ENCODE measurements around the gene PPP1R15B. TPM values are rescaled to one million over a fixed set of nuclear protein-coding genes. Genes with fewer than 3 reads are reported as not detected.
A peak's percentile ranks its signal among the peaks of the same experiment; 100 is the strongest.

Gene PPP1R15B
- polyA plus RNA-seq, 1 donor (not counting 4 experiments of a cell fraction or from before 2014, with no cell fraction given): 19.1 TPM

GRCh38 chr1:204435381-204435831 lies 23.8 kb upstream of the PPP1R15B start:
- H3K4me3 ChIP-seq (ENCODE audit: control insufficient read depth in 2 of 3, extremely low read depth in 1 of 3, insufficient read depth in 2 of 3, low read depth in 1 of 3, low read length in 3 of 3): no peak overlapping the region
- H3K4me2 ChIP-seq (ENCODE audit: control insufficient read depth, extremely low read depth, insufficient read depth, low read depth, low read length): no peak overlapping the region
- H2AFZ ChIP-seq (ENCODE audit: control insufficient read depth, low read length): no peak overlapping the region
- H3K36me3 ChIP-seq (ENCODE audit: control insufficient read depth in 2 of 2, extremely low read depth in 1 of 2, insufficient read depth in 2 of 2, low read length in 2 of 2): peaks cover 0 to 5% of the 10 kb centered on the region in 2 experiments
- TF ChIP-seq EZH2 (IDR thresholded peaks at IDR 0.05; ENCODE audit: low read length) (no peak), CTCF (optimal IDR thresholded peaks at IDR 0.05 in 1 of 3, IDR thresholded peaks at IDR 0.05 in 1 of 3, conservative IDR thresholded peaks at IDR 0.05 in 1 of 3; ENCODE audit: extremely low read depth in 1 of 3, insufficient read depth in 2 of 3, low read length in 3 of 3) (no peak)
- no peak for DNase-seq (ENCODE audit: low read depth, low spot score)
- peaks cover 2% of the 10 kb centered on the region for H3K9me1 ChIP-seq (ENCODE audit: control insufficient read depth, extremely low read depth, insufficient read depth, low read length)
- peak overlapping the region; percentile 19 for H3K27ac ChIP-seq (ENCODE audit: control insufficient read depth, insufficient read depth, low read length)
- no peaks in the 10 kb centered on the region for H3K27me3 ChIP-seq (ENCODE audit: control insufficient read depth, extremely low read depth, insufficient read depth, low read length)
- no peaks in the 10 kb centered on the region for H4K20me1 ChIP-seq (ENCODE audit: control insufficient read depth, extremely low read depth, insufficient read depth, low read length)
- no peak overlapping the region for H3K9ac ChIP-seq (ENCODE audit: control insufficient read depth, extremely low read depth, insufficient read depth, low read length)
- dilution Hi-C loops (cut with MboI; ENCODE audit: extremely low pct_ligation_motif_present, low sequenced_read_pairs): no loop called here
- no peaks in the 10 kb centered on the region for H3K79me2 ChIP-seq (ENCODE audit: control insufficient read depth, insufficient read depth, low read length)
- FAIRE-seq: no peak
- H3K9me3 ChIP-seq (ENCODE audit: control insufficient read depth, low read depth, low read length): no peaks in the 10 kb centered on the region
- H3K4me1 ChIP-seq (ENCODE audit: control insufficient read depth, extremely low read depth, insufficient read depth, low read length): peaks cover 49% of the 10 kb centered on the region

GRCh38 chr1:204434116-204434755 lies 22.6 kb upstream of the PPP1R15B start:
- FAIRE-seq: no peak
- Histone ChIP-seq H3K79me2 (ENCODE audit: control insufficient read depth, insufficient read depth, low read length) (no peaks in the 10 kb centered on the region), H3K4me2 (ENCODE audit: control insufficient read depth, extremely low read depth, insufficient read depth, low read depth, low read length) (no peak overlapping the region), H3K4me3 (ENCODE audit: control insufficient read depth in 2 of 3, extremely low read depth in 1 of 3, insufficient read depth in 2 of 3, low read depth in 1 of 3, low read length in 3 of 3) (no peak overlapping the region), H3K27ac (ENCODE audit: control insufficient read depth, insufficient read depth, low read length) (no peak overlapping the region), H3K4me1 (ENCODE audit: control insufficient read depth, extremely low read depth, insufficient read depth, low read length) (peaks cover 41% of the 10 kb centered on the region), H4K20me1 (ENCODE audit: control insufficient read depth, extremely low read depth, insufficient read depth, low read length) (no peaks in the 10 kb centered on the region), H2AFZ (ENCODE audit: control insufficient read depth, low read length) (no peak overlapping the region), H3K9me1 (ENCODE audit: control insufficient read depth, extremely low read depth, insufficient read depth, low read length) (peaks cover 2% of the 10 kb centered on the region), H3K9me3 (ENCODE audit: control insufficient read depth, low read depth, low read length) (no peaks in the 10 kb centered on the region), H3K9ac (ENCODE audit: control insufficient read depth, extremely low read depth, insufficient read depth, low read length) (no peak overlapping the region), H3K36me3 (ENCODE audit: control insufficient read depth in 2 of 2, extremely low read depth in 1 of 2, insufficient read depth in 2 of 2, low read length in 2 of 2) (peaks cover 0 to 5% of the 10 kb centered on the region in 2 experiments), H3K27me3 (ENCODE audit: control insufficient read depth, extremely low read depth, insufficient read depth, low read length) (no peaks in the 10 kb centered on the region)
- no peak for DNase-seq (ENCODE audit: low read depth, low spot score)
- dilution Hi-C loops (cut with MboI; ENCODE audit: extremely low pct_ligation_motif_present, low sequenced_read_pairs): no loop called here
- TF ChIP-seq CTCF (optimal IDR thresholded peaks at IDR 0.05 in 1 of 3, IDR thresholded peaks at IDR 0.05 in 1 of 3, conservative IDR thresholded peaks at IDR 0.05 in 1 of 3; ENCODE audit: extremely low read depth in 1 of 3, insufficient read depth in 2 of 3, low read length in 3 of 3): no peak
- TF ChIP-seq EZH2 (IDR thresholded peaks at IDR 0.05; ENCODE audit: low read length): no peak
